HG03039 (cell line): ENCODE results near the gene KCTD18.
A peak's percentile ranks its signal among the peaks of the same experiment; 100 is the strongest.

Experiments used
- ATAC-seq: cut with Tn5 transposase; IDR thresholded peaks from one replicate; pipeline ENCODE4 v1.9.1; 2021; ENCODE audit warnings: mild to moderate bottlenecking, moderate library complexity; ENCODE audit not compliant: unreplicated experiment

The KCTD18 gene

GRCh38 chr2:200509612-200510433, at the start of gene KCTD18:
Gene KCTD18 (minus strand): TSS chr2:200510068. CDS start chr2:200507016, 3,052 bp downstream.
- peak; percentile 99 for ATAC-seq

DNA sequence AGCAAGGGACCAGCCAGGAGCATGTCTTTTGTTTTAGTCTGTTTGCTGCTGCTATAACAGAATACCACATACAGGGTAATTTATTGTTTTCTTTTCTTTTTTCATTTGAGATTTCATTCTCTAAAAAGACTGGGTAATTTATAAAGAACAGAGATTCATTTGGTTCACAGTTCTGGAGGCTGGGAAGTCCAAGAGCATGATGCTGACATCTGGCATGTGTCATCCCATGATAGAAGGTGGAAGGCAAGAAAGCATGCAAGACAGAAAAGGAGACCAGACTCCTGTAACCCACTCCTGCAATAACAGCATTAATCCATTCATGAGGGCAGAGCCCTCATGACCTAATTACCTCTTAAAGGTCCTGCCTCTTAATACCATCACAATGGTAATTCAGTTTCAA, 30.9 kb upstream of the KCTD18 start:
- no peak for ATAC-seq

DNA sequence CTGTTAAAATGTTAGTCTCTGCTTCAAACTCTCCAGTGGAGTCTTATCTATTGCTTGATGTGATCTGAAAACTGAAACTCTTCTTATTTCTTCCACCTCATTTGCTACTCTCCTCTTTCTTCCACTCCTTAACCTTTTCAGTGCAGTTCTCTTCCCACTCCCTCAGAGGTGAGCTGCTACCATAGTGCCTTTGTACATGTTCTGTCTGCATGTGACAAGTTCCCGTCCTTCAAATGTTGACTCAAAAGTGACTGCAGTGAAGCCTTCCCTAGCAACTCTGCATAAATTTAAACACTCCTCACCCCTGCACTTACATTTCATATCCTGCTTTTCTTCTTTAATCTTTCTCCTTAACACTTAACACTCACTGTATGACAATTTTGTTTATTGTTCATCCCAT, 28.3 kb upstream of the KCTD18 start:
- ATAC-seq, result no peak

GRCh38 chr2:200534572-200534971, 24.7 kb upstream of the KCTD18 start:
- ATAC-seq, result no peak

DNA sequence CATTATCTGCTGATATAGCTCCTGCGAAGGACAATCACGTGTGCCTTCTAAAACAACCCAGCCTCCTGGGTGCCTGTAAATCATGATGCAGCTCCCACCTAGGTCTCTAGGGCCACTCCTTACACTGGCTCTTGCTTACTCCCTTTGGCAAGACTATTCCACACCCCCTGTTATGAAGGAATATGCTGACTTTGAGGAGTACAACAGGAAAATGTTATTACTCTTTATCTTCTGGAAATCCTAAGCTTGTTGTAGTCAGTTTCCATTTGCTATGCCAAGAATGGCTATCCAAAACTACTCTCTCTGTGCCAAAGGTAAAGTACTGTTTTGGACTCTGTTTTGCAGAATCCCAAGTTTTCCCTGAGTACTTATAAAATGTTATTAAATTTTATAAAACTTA, 23.9 kb upstream of the KCTD18 start:
- ATAC-seq, result no peak

GRCh38 chr2:200528228-200528627, 18.4 kb upstream of the KCTD18 start:
- ATAC-seq, result no peak

DNA sequence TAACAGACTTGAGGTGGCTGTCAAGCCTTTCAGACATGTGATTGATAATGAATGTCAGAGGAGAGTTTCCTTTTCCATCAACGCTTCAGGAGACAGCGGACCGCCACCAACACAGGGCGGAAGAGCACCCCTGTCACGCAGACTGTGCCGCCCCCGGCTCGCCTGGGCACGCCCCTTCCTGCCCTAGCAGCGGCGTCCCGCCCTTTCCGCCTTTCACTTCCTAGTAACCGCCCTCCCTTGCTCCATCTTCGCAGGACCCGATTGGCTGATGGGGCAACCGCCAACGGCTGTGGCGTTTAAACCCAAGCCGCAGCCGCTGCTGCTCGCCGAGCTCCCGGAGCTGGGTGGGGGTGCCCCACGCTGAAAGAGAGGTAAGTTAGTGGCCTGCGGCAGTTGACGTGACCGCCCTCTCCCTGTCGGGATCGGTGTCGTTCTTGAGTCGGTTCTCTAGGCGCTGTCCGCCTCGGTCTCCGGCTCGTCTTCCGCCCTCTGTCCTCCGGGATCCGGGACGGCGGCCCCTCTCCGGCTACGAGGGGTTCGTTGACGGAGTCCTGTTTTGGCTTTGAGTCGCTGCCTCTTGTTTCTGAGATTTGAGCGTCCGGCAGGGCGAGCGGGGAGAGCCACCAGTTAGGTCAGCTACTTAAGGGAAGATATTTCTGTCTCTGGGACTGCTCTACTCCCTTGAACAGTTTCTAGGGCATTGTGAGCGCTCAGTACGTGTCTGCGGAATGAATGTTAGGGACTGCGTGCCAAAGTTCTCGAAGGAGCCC, 16.2 kb upstream of the KCTD18 start, which contains the start of gene SGO2:
SGO2 (plus strand) TSS at position 326 of the 770 bp plus-strand sequence. CDS start 6,769 bp downstream, outside the sequence.
- ATAC-seq, result peak; percentile 100

DNA sequence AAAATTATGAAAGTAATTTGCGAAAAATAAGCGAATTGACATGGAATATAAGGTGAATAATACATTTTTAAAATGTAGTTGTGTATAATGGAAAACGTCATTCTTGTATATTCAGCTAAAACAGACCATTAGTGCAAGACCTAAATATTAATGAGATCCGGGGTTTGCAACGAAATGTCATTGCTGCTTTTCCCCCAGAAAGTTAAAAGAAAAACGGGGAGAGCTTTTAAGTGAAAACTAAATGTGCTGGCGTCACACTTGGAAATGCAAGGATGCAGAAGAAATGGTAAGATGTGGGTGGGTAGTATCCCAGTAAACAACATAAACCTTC, 15.6 kb upstream of the KCTD18 start:
- ATAC-seq, result no peak

DNA sequence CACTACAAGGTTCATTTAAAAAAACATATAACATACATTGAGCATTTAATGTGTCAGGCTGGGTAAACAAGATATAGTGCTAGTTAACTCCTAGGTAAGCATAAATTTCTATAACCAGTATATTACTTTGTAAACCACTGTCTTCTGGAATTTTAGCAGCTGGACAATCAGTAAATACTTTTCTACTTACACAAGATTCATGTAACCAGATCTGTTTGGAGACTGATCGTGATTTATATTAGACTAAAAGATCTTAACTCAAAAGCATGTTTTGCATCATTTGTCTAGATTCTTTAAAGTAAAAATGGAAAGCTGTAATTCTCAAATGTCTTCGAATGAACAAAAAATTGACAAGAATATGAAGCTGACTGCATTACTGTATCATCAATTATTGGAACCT, 15.2 kb upstream of the KCTD18 start:
- no peak for ATAC-seq

GRCh38 chr2:200523604-200524003, 13.7 kb upstream of the KCTD18 start:
- no peak for ATAC-seq

DNA sequence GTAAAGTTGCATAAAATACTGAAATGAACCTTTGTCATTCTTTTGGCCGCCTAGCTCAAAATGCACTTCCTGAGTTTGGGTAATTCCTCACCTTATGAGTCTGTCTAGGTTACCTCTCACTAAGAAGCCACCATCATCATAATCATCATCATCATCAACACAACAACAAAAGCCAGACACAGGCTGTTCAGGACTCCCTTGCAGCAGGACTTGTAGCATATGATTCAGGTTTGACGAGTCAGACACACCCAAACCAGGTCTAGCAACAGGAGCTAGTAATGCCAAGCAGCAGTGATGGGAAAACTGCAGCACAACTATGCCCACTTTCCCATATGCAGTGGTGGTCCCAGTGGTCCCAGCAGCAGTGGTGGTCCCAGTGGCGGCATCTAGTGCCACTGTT, 13.3 kb upstream of the KCTD18 start:
- ATAC-seq, result no peak

DNA sequence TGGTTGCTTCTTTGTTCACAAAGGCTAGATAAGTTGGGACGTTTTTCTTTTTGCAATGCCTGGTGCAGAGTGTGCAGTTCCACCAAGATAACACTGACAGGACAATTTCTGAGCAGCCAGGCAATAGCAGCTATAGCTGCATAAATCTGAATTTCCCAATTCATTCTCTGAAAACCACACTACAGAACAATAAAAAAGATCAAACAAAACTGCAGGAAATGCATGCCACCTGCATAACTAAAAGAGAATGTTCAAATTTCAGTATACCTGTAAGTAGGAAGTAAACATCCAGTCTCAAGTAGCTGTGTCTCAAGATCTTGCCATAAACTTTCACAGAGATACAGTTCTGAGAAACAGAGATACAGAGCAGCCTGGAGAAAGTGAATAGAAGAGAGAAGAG, 5.3 kb upstream of the KCTD18 start:
- no peak for ATAC-seq

DNA sequence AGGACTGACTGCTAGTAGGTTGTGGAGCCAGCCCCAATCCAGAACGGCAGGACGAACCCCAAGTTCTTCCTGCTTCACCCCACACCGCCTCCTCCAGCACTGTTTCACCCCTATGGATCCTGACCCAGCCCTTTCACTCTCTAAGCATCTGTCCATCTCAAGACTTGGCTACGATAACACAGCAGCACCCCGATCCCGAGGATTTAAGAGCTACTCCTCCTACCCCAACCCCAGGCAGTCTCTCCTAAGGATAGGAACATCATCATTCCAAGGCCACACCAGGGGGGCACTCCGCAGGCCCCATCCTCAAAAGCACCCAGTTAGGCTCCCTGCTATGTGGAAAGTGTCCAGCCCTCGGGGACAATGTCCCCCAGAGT, 645 bp downstream of the KCTD18 start:
- no peak for ATAC-seq

DNA sequence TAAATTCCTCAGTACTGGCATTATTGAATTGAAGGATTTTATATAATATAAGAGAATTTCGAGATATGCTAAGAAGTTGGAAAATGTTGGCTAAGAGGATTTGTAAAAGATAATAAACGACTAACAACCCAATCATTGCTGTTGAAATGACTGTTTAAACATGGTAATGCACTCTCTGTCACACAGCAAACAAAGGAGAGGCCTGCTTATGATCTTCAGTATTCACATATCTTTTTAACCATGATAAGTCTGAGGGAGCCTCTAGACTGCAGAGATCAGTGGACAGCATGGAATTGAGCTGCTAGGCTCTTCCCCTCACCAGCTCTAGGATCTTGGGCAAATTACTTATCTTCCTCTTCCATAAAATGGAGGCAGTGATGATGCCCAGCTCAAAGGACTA, 2.7 kb downstream of the KCTD18 start:
- ATAC-seq, result no peak

GRCh38 chr2:200506679-200507078, 3.2 kb downstream of the KCTD18 start:
- no peak for ATAC-seq

DNA sequence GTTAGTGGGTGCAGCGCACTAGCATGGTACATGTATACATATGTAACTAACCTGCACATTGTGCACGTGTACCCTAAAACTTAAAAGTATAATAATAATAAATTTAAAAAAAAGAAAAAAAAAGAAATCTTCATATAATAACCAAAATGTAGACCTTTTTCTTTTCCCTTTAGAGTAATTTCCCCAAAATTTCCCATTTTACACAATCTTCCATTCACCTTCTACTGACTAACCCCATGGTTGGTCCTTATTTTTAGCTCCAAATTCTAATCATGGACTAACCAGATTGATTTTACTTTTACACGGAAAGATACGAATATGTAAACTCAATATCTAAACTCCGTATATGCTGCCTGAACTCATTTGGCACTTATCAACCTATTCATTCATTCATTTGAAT, 7.7 kb downstream of the KCTD18 start:
- no peak for ATAC-seq

- ATAC-seq, result no peak
These were observed 11.3 kb downstream of the KCTD18 start for GRCh38 chr2:200498402-200499162.

GRCh38 chr2:200496696-200497095, 13.2 kb downstream of the KCTD18 start:
- ATAC-seq, result no peak

DNA sequence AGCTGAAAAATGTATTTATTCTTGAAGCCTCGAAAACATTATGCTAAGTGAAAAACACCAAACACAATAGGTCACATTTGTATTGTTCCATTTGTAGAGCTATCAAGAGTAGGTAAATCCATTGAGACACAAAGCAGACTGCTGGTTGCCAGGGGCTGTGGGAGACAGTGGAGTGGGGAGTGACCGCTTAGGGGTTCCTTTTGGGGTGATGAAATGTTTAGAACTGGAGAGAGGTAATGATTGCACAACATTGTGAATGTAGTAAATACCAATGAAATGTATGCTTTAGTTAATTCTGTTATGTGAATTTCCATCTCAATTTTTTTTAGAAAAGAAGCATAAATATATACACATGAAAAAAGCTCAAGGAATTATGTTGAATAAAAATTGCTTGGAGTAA, 15.8 kb downstream of the KCTD18 start:
- ATAC-seq, result no peak

DNA sequence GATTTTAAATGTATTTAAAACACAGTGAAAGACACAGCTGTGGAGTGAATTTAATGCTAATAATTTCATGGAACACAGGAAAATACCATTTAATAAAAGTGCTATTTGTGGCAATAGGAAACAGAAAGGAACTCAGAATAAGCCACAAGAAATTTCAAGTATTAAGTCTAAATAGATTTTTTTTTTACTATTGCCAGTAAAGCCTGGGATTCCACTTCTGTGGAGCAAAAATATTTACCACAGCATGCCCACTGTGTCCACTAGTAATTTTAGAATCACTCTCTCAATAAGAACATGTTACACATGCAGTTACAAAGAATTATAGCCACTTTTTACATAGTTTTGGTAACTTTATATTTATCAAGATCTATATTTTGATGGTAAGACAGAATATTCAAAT, 17.2 kb downstream of the KCTD18 start:
- no peak for ATAC-seq

GRCh38 chr2:200490001-200490400, 19.9 kb downstream of the KCTD18 start:
- ATAC-seq, result no peak

DNA sequence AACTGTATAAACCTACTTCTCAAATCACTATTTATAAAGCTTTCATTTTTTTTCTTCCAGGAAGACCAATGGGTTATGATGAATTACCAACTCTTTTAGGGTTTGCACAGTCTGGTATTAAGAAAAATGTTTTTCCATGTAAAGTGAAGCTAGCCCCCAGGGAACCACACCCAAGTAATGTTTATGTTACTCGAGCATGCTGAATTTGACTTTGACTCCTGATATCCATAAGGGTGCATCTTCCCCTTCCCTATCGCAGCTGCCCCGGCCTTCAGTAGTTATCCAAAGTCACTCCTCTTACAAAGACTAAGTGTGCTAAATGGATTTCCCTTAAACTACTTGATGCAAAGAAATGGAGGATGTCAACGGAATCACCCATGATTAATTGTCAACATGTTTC, 21.7 kb downstream of the KCTD18 start:
- no peak for ATAC-seq
